HepG2 (cell line): ENCODE data around the gene EVI5. TPM values are rescaled to one million over a fixed set of nuclear protein-coding genes. Genes with fewer than 3 reads are reported as not detected.

Experiments
- ARHGAP35 ChIP-seq: sonication (generic); formaldehyde crosslinking; IDR thresholded peaks from 2 replicates; pipeline ENCODE4 v1.9.0; 2022; ENCODE audit warnings: mild to moderate bottlenecking, inconsistent platforms, moderate library complexity, missing genetic modification reagents, borderline replicate concordance
- BCL6 ChIP-seq: IDR thresholded peaks from 2 replicates; pipeline ENCODE4 v1.6.1; 2016; ENCODE audit warnings: missing genetic modification reagents, missing compliant biosample characterization
- EZH2 ChIP-seq: conservative IDR thresholded peaks from 2 replicates; pipeline ENCODE4 v1.6.1; 2012; ENCODE audit warnings: mild to moderate bottlenecking, low read depth, low read length, moderate library complexity
- HDAC1 ChIP-seq: sonication (generic); formaldehyde crosslinking; IDR thresholded peaks from 2 replicates; pipeline ENCODE4 v1.5.1; 2020; ENCODE audit warnings: mild to moderate bottlenecking, missing genetic modification reagents
- NFKB2 ChIP-seq: sonication (generic); formaldehyde crosslinking; IDR thresholded peaks from 2 replicates; pipeline ENCODE4 v1.4.0; 2020; ENCODE audit warnings: missing genetic modification reagents, borderline replicate concordance
- PHF5A ChIP-seq: IDR thresholded peaks from one replicate; pipeline ENCODE4 v1.6.1; 2018; ENCODE audit warnings: low read depth, missing genetic modification reagents; ENCODE audit not compliant: unreplicated experiment
- RELA ChIP-seq: sonication (generic); formaldehyde crosslinking; IDR thresholded peaks from 2 replicates; pipeline ENCODE4 v1.4.0; 2020; ENCODE audit warnings: missing genetic modification reagents
- RFXAP ChIP-seq: sonication (generic); formaldehyde crosslinking; IDR thresholded peaks from 2 replicates; pipeline ENCODE4 v1.4.0; 2020; ENCODE audit warnings: missing genetic modification reagents, borderline replicate concordance
- SIN3B ChIP-seq: fragments of 150-350 bp; IDR thresholded peaks from 2 replicates; pipeline ENCODE4 v1.6.1; 2014; ENCODE audit warnings: low read length
- SYNCRIP ChIP-seq: fragments of 200-400 bp; formaldehyde crosslinking; IDR thresholded peaks from 2 replicates; pipeline ENCODE4 v1.6.1; 2018; ENCODE audit warnings: mild to moderate bottlenecking, low read depth, low read length; ENCODE audit not compliant: insufficient read depth
- TFDP2 ChIP-seq: sonication (generic); formaldehyde crosslinking; IDR thresholded peaks from 2 replicates; pipeline ENCODE4 v1.4.0; 2020; ENCODE audit warnings: missing genetic modification reagents
- WIZ ChIP-seq: sonication (generic); formaldehyde crosslinking; IDR thresholded peaks from 2 replicates; pipeline ENCODE4 v1.5.1; 2020; ENCODE audit warnings: mild to moderate bottlenecking, missing genetic modification reagents
- ZFYVE20 ChIP-seq: sonication (generic); formaldehyde crosslinking; IDR thresholded peaks from 2 replicates; pipeline ENCODE4 v1.8.0; 2023; ENCODE audit warnings: low read depth, mild to moderate bottlenecking, moderate library complexity, missing genetic modification reagents, borderline replicate concordance
- ZNF333 ChIP-seq: sonication (generic); formaldehyde crosslinking; IDR thresholded peaks from 2 replicates; pipeline ENCODE4 v1.4.0; 2020; ENCODE audit warnings: mild to moderate bottlenecking, missing genetic modification reagents, borderline replicate concordance
- ZNF367 ChIP-seq: sonication (generic); formaldehyde crosslinking; IDR thresholded peaks from 2 replicates; pipeline ENCODE4 v1.4.0; 2020; ENCODE audit warnings: missing genetic modification reagents, borderline replicate concordance
- ZNF383 ChIP-seq: sonication (generic); formaldehyde crosslinking; IDR thresholded peaks from 2 replicates; pipeline ENCODE4 v1.4.0; 2020; ENCODE audit warnings: missing genetic modification reagents, mild to moderate bottlenecking, borderline replicate concordance
- ZNF496 ChIP-seq: sonication (generic); formaldehyde crosslinking; IDR thresholded peaks from 2 replicates; pipeline ENCODE4 v1.8.1; 2023; ENCODE audit warnings: mild to moderate bottlenecking, moderate library complexity, missing genetic modification reagents; ENCODE audit not compliant: insufficient replicate concordance
- polyA plus RNA-seq, 8 experiments: library from polyadenylated mRNA; depleted of rRNA in 3 of 8; stranded (reverse) in 7 of 8; unstranded in 1 of 8; fragments of >200 nt; fragmentation: Illumina TruSeq in 4 of 8; extraction: Trizol in 4 of 8; gene quantifications; 2 replicates each; pipeline versions ENCODE4 v1.2.1 to v1.2.3, GENCODE V29; 2011 to 2016; ENCODE audit warnings: low read depth in 4 of 8, missing spikeins in 1 of 8, mixed read lengths in 1 of 8; ENCODE audit not compliant: insufficient read depth in 1 of 8
- total RNA-seq, 5 experiments: library from RNA; depleted of rRNA; stranded (reverse); fragments of >200 nt; fragmentation: Illumina TruSeq; extraction: Trizol; gene quantifications; 2 replicates each; pipeline ENCODE4 v1.2.3, GENCODE V29; 2016; ENCODE audit warnings: low read depth in 1 of 5
- TF ChIP-seq, protein P1 (sequence below): sonication (generic); formaldehyde crosslinking; IDR thresholded peaks from 2 replicates; pipeline ENCODE4 v1.4.0; 2020; ENCODE audit warnings: missing genetic modification reagents
- TF ChIP-seq, protein P2 (sequence below): sonication (generic); formaldehyde crosslinking; IDR thresholded peaks from 2 replicates; pipeline ENCODE4; 2020; ENCODE audit warnings: missing genetic modification reagents, mild to moderate bottlenecking, borderline replicate concordance
- TF ChIP-seq, protein P3 (sequence below): sonication (generic); formaldehyde crosslinking; IDR thresholded peaks from 2 replicates; pipeline ENCODE4 v1.8.1; 2022; ENCODE audit warnings: mild to moderate bottlenecking, missing genetic modification reagents

EVI5 gene
- total and polyA plus RNA-seq, 2 of the 13 experiments (the other 11 are each of a cell fraction or from before 2014, with no cell fraction given), result 4.0 to 12.6 TPM

DNA sequence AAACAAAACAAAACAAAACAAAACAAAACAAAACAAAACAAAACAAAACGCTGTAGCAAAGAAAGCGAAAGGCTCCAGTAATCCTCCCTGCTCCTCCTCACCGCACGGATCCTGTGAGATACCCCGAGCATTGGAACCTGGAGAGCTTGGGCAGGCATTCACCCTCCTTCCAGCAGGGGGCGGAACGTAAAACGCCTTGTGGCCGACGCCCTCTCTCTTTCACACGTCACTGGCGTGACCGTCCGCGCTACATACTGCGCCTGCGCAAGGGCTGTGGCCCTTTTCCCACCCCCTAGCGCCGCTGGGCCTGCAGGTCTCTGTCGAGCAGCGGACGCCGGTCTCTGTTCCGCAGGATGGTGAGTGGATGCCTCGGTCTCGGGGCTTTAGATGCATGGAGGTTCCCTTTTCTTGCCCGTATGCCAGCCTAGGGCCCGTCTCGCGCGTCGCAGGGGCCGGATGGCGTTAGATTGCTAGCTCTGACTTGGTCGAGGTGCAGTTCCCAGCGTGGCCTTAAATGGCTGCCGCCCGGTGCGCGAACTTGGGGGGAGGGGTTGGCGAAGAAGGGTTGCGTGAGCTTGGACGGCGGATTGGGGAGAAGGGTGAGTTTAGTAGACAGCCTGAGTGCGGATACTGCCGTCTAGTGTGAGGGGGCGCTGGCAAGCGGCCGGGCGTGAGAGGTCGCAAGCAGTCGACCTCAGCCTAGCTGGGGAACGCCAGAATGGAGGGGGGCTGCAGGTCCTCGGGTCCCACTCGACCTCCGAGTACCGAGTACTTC lies 47.0 kb upstream of the EVI5 start, which contains the start of gene RPL5 (continued):
- TF ChIP-seq TFDP2 (CRISPR knock-in tag) (peak; percentile 70), SIN3B (no peak), RELA (CRISPR knock-in tag) (no peak; the same call in 1 of the 2 replicates), PHF5A (CRISPR knock-in tag) (no peak), SYNCRIP (no peak), BCL6 (peak; percentile 62; the same call in 1 of the 2 replicates), HDAC1 (CRISPR knock-in tag) (peak; percentile 94), ZNF383 (no peak), WIZ (CRISPR knock-in tag) (0 out of 2 replicates have a peak, but pooled peaks have one; percentile 80), RFXAP (CRISPR knock-in tag) (peak; percentile 94), ZNF333 (CRISPR knock-in tag) (peak; percentile 99), EZH2 (no peak), ZNF496 (CRISPR knock-in tag) (no peak), NFKB2 (CRISPR knock-in tag) (peak; percentile 96), ZNF367 (CRISPR knock-in tag) (peak; percentile 92; the same call in 1 of the 2 replicates), ZFYVE20 (CRISPR knock-in tag) (0 out of 2 replicates have a peak, but pooled peaks have one; percentile 79), ARHGAP35 (peak; percentile 96)
- TF ChIP-seq, protein P1, sequence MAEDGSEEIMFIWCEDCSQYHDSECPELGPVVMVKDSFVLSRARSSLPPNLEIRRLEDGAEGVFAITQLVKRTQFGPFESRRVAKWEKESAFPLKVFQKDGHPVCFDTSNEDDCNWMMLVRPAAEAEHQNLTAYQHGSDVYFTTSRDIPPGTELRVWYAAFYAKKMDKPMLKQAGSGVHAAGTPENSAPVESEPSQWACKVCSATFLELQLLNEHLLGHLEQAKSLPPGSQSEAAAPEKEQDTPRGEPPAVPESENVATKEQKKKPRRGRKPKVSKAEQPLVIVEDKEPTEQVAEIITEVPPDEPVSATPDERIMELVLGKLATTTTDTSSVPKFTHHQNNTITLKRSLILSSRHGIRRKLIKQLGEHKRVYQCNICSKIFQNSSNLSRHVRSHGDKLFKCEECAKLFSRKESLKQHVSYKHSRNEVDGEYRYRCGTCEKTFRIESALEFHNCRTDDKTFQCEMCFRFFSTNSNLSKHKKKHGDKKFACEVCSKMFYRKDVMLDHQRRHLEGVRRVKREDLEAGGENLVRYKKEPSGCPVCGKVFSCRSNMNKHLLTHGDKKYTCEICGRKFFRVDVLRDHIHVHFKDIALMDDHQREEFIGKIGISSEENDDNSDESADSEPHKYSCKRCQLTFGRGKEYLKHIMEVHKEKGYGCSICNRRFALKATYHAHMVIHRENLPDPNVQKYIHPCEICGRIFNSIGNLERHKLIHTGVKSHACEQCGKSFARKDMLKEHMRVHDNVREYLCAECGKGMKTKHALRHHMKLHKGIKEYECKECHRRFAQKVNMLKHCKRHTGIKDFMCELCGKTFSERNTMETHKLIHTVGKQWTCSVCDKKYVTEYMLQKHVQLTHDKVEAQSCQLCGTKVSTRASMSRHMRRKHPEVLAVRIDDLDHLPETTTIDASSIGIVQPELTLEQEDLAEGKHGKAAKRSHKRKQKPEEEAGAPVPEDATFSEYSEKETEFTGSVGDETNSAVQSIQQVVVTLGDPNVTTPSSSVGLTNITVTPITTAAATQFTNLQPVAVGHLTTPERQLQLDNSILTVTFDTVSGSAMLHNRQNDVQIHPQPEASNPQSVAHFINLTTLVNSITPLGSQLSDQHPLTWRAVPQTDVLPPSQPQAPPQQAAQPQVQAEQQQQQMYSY (CRISPR knock-in tag), result no peak
- TF ChIP-seq, protein P2, sequence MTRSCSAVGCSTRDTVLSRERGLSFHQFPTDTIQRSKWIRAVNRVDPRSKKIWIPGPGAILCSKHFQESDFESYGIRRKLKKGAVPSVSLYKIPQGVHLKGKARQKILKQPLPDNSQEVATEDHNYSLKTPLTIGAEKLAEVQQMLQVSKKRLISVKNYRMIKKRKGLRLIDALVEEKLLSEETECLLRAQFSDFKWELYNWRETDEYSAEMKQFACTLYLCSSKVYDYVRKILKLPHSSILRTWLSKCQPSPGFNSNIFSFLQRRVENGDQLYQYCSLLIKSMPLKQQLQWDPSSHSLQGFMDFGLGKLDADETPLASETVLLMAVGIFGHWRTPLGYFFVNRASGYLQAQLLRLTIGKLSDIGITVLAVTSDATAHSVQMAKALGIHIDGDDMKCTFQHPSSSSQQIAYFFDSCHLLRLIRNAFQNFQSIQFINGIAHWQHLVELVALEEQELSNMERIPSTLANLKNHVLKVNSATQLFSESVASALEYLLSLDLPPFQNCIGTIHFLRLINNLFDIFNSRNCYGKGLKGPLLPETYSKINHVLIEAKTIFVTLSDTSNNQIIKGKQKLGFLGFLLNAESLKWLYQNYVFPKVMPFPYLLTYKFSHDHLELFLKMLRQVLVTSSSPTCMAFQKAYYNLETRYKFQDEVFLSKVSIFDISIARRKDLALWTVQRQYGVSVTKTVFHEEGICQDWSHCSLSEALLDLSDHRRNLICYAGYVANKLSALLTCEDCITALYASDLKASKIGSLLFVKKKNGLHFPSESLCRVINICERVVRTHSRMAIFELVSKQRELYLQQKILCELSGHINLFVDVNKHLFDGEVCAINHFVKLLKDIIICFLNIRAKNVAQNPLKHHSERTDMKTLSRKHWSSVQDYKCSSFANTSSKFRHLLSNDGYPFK, result peak; percentile 91; the same call in 1 of the 2 replicates
- TF ChIP-seq, protein P3, sequence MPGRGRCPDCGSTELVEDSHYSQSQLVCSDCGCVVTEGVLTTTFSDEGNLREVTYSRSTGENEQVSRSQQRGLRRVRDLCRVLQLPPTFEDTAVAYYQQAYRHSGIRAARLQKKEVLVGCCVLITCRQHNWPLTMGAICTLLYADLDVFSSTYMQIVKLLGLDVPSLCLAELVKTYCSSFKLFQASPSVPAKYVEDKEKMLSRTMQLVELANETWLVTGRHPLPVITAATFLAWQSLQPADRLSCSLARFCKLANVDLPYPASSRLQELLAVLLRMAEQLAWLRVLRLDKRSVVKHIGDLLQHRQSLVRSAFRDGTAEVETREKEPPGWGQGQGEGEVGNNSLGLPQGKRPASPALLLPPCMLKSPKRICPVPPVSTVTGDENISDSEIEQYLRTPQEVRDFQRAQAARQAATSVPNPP (CRISPR knock-in tag), result 0 out of 2 replicates have a peak, but pooled peaks have one; percentile 70
